Osteocyte (in vitro differentiated cells): ENCODE measurements around the gene GGT6. TPM values are rescaled to one million over a fixed set of nuclear protein-coding genes. Genes with fewer than 3 reads are reported as not detected.

Experiments
- DNase-seq: peaks from one replicate; pipeline ENCODE4 v3.0.0; 2021; ENCODE audit warnings: mixed read lengths; ENCODE audit not compliant: unreplicated experiment; ENCODE audit errors: extremely low spot score
- H3K27ac Mint-ChIP-seq: one replicate; pipeline ENCODE4 v1.8.0; 2021; ENCODE audit warnings: mild to moderate bottlenecking, mixed read lengths; ENCODE audit not compliant: unreplicated experiment
- H3K27me3 Mint-ChIP-seq: one replicate; pipeline ENCODE4 v1.8.0; 2021; ENCODE audit warnings: mixed read lengths; ENCODE audit not compliant: unreplicated experiment
- H3K36me3 Mint-ChIP-seq: one replicate; pipeline ENCODE4 v1.8.0; 2021; ENCODE audit warnings: mixed read lengths; ENCODE audit not compliant: unreplicated experiment
- H3K4me1 Mint-ChIP-seq: one replicate; pipeline ENCODE4 v1.8.0; 2021; ENCODE audit warnings: mixed read lengths; ENCODE audit not compliant: unreplicated experiment
- H3K4me3 Mint-ChIP-seq: one replicate; pipeline ENCODE4 v1.8.0; 2021; ENCODE audit warnings: mild to moderate bottlenecking, moderate library complexity, mixed read lengths; ENCODE audit not compliant: unreplicated experiment
- H3K9me3 Mint-ChIP-seq: one replicate; pipeline ENCODE4 v1.8.0; 2021; ENCODE audit warnings: mixed read lengths; ENCODE audit not compliant: unreplicated experiment
- CTCF ChIP-seq: fragments of 200-600 bp; sonication (generic); IDR thresholded peaks from 2 replicates; pipeline ENCODE4 v1.5.0; 2021; ENCODE audit warnings: antibody characterized with exemption, mild to moderate bottlenecking, moderate library complexity
- total RNA-seq: library from RNA; stranded (reverse); gene quantifications from 2 replicates; pipeline ENCODE4 v1.2.1, GENCODE V29; 2021

GGT6 gene
- total RNA-seq, 1 donor from 2014 or later: not detected

GRCh38 chr17:4594931-4595684 lies 34.7 kb upstream of the GGT6 start:
- peaks cover 25% of the 10 kb centered on the region for H3K27me3 Mint-ChIP-seq
- H3K4me1 Mint-ChIP-seq: peaks cover 23% of the 10 kb centered on the region
- H3K36me3 Mint-ChIP-seq: peaks cover 2% of the 10 kb centered on the region
- H3K4me3 Mint-ChIP-seq: no peak overlapping the region
- H3K27ac Mint-ChIP-seq: no peak overlapping the region
- no peak for DNase-seq
- no peak for TF ChIP-seq CTCF
- H3K9me3 Mint-ChIP-seq: no peaks in the 10 kb centered on the region

- Mint-ChIP-seq H3K27ac (no peak overlapping the region), H3K4me3 (no peak overlapping the region), H3K27me3 (peaks cover 21% of the 10 kb centered on the region), H3K4me1 (peaks cover 16% of the 10 kb centered on the region), H3K36me3 (peaks cover 2% of the 10 kb centered on the region), H3K9me3 (no peaks in the 10 kb centered on the region)
- DNase-seq: no peak
- TF ChIP-seq CTCF: no peak
These were observed 34.0 kb upstream of the GGT6 start for GRCh38 chr17:4594406-4594805.

GRCh38 chr17:4593021-4593421 lies 32.6 kb upstream of the GGT6 start:
- no peak for TF ChIP-seq CTCF
- Mint-ChIP-seq H3K27me3 (peaks cover 22% of the 10 kb centered on the region), H3K9me3 (no peaks in the 10 kb centered on the region), H3K36me3 (peaks cover 2% of the 10 kb centered on the region), H3K4me3 (no peak overlapping the region), H3K27ac (no peak overlapping the region), H3K4me1 (peaks cover 10% of the 10 kb centered on the region)
- no peak for DNase-seq

- H3K27ac Mint-ChIP-seq: no peak overlapping the region
- no peaks in the 10 kb centered on the region for H3K9me3 Mint-ChIP-seq
- DNase-seq: no peak
- peaks cover 18% of the 10 kb centered on the region for H3K27me3 Mint-ChIP-seq
- peaks cover 10% of the 10 kb centered on the region for H3K4me1 Mint-ChIP-seq
- TF ChIP-seq CTCF: no peak
- H3K4me3 Mint-ChIP-seq: no peak overlapping the region
- H3K36me3 Mint-ChIP-seq: no peaks in the 10 kb centered on the region
These were observed 32.0 kb upstream of the GGT6 start for GRCh38 chr17:4592240-4593005.

- no peaks in the 10 kb centered on the region for H3K9me3 Mint-ChIP-seq
- no peak for DNase-seq
- H3K4me3 Mint-ChIP-seq: no peak overlapping the region
- peaks cover 11% of the 10 kb centered on the region for H3K4me1 Mint-ChIP-seq
- H3K36me3 Mint-ChIP-seq: no peaks in the 10 kb centered on the region
- no peak for TF ChIP-seq CTCF
- peaks cover 25% of the 10 kb centered on the region for H3K27me3 Mint-ChIP-seq
- no peak overlapping the region for H3K27ac Mint-ChIP-seq
These were observed 31.2 kb upstream of the GGT6 start for GRCh38 chr17:4591529-4591928.
